ENCODE data around the gene CABLES1.

CABLES1 gene

DNA sequence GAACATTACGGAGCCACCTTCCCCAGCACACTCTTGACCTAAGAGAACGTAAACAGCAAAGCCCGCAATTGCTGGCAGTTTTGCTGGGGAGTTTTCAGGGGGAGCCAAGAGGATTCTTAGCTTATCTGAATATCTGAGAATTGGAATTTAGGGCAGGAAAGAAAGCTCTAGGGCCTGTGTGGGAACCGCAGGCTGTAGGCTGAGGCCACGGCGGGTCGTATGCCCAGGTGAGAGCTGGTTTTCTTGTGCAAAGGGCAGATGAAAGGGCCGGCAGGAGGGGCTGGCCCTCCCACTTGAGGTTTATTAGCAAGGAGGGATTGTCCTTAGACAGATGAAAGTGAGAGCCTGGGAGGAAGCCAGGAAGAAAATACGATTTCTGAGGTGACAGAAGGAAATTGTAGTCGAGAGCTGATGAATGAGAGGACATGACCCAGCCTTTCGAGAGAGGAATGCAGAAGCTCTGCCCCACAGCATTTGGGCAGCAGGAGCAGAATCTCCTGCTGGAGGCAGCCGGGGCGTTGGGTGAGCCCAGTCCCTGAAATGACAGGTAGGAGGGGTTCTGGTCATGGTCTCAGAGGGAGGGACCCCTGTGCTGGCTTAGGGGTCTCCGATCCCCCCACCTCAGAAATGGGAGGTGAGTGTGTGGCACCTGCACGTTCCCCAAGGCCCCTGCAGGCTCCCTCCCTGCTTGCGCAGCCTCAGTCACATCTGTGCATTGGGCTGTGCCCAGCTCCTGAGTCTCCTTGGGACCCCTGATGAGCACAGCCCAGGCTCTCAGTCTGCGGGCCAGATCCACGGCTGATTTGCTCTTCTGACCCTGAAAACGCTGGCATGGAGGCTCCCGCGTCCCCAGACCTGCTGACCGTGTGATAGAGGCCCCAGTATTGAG is 61.1 kb downstream of the CABLES1 start:
- DNase-seq, result no peak

- DNase-seq, result no peak
These were observed 63.0 kb downstream of the CABLES1 start for GRCh38 chr18:23198217-23198845.

DNA sequence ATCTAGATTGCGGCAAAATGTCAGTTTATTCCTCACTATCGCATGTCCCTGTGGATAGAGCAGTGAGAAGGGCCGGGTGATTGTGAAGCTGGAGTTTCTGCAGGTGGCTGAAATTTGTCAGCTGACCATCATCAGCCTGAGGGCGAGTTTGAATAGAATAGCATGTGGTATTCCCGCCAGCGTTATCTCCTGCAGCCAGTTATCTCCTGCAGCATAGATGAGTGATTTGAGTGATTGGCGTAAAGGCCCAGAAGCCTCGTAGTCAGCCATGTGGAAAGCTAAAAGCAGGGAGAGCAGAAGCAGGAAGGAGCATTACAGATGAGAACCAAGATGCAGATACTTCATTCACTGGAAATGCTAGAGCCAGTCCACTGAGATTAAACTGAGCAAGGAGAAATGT is 65.5 kb downstream of the CABLES1 start:
- no peak for DNase-seq

- no peak for DNase-seq
These were observed 66.5 kb downstream of the CABLES1 start for GRCh38 chr18:23201741-23202140.

- no peak for DNase-seq
These were observed 68.7 kb downstream of the CABLES1 start for GRCh38 chr18:23203891-23204432.

DNA sequence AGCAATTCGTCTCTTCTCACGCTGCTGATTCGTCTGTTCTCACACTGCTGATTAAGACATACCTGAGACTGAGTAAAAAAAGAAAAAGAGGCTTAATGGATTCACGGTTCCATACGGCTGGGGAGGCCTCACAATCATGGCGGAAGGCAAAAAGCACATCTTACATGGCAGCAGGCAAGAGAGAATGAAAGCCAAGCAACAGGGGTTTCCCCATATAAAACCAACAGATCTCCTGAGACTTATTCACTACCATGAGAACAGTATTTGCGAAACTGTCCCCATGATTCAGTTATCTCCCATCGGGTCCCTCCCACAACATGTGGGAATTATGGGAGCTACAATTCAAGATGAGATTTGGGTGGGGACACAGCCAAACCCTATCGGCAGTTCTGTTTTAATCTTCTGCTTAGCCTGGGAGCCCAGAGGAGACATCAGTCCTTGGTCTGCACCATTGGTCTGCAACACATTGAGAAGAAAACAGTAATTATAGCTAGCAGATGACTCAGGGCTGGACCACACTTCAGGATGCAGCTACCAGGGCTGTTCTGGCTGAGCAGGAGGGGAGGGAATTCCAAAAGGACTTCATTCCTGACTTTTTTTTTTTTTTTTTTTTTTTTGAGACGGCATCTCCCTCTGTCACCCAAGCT is 69.4 kb downstream of the CABLES1 start:
- DNase-seq, result no peak

- DNase-seq, result no peak
These were observed 70.7 kb downstream of the CABLES1 start for GRCh38 chr18:23205980-23206379.

DNA sequence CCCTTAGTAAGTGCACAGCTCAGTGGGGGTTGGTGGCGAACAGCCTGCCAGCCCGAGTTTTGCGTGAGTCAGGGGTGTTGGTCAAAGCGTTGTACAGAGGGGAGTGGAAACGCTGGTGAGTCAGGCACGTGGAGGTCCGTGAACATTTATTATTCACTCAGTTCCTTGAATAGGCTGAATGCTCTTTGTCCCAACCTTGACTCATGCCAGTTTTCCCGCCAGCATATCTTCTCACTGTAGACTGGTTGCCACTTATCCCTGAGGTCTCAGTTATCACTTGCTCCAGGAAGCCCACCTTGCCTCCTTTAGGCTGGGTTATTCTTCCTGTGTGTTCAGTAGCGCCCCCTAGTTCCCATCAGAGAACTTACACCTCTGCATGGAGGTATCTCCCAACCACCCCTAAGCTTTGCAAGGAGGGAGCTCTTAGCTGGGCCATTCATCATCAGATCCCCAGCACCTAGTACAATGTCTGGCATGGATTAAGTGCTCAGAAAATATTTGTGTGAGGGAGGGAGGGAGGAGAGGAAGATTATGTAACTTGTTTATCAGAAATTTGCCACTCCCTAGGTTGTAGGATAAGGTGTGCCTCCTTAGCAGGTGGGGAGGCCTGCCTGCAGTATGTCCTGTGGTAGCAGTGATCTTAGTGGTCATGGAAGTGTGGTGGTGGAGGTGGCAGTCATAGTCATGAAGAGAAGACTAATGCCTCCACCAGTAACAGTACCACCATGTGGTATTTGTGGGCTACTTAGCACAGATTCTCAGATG is 72.1 kb downstream of the CABLES1 start:
- DNase-seq, result no peak

DNA sequence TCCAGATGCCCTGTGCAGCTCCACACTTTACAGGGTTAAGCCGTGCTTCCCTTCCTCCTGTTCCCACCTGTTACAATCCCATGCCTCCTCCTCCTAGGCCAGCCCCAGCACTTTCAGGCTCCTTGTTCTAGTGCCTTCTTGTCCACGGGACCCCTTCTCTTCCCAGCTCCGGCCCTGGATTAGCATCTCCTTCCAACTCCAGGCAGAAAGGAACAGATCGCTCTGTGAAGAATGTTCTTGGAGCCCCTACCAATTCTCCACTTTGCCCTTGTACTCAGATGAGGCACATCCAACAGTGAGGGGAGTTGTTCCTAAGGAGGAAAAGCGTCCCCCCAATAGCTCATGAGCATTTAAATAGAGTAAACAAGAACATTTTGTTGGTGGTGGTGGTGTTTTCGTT is 72.7 kb downstream of the CABLES1 start:
- no peak for DNase-seq

DNA sequence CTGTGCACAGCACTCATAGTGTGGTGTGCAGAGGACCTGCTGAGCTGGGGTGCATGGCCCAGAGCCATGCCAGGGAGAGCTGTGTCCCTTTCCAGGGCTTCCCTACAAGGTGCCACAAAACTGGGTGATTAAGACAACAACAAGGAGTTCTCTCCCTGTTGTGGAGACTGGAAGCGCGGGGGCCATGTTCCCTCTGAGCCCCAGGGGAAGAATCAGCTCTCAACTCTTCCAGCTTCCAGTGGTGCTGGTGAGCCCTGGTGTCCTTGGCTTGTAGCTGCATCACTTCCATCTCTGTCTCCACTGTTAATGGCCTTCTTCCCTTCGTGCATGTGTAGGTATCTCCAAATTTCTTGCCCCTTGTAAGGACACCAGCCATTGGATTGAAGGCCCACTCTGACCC is 73.3 kb downstream of the CABLES1 start:
- no peak for DNase-seq

- no peak for DNase-seq
These were observed 73.7 kb downstream of the CABLES1 start for GRCh38 chr18:23209031-23209430.

DNA sequence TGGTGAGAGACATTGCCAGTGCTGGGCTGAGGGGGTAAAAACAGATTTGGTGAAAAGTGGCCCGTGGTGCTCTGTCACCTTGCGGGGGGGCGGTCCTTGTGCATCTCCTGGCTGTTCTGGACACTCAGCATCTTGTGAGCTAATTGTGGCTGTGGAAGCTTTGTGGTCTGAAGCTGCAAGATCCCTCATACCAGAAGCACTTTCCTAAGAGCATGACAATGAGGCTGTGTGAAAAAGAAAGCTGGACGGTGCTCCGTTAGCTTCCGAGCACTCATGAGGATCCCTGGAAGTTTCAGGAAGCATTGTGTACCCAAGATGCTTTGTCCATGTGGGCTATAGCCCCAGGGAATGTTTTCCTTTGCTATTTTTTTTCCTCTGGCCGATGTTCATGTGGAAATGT is 74.5 kb downstream of the CABLES1 start:
- DNase-seq, result no peak

- DNase-seq, result no peak
These were observed 75.2 kb downstream of the CABLES1 start for GRCh38 chr18:23210526-23210925.

GRCh38 chr18:23211146-23211545 is 75.9 kb downstream of the CABLES1 start:
- no peak for DNase-seq

DNA sequence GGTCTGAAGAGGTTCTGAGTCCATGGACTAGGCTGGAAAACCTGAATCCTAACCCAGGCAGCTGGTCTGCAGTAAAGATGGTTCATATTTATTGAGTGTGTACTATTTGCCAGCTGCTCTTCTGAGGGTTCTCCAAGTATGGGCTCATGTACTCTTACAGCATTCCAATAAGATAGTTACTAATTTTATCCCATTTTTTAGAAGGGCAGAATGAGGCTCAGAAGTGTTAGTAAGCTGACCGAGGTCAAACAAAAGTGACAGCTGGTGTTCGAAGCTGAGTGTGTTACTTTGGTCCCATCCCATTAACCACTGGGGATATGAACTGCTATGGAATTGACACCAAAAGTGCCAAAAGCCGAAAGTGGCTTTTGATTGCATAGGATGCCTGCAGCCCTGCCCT is 76.9 kb downstream of the CABLES1 start:
- no peak for DNase-seq

GRCh38 chr18:23213200-23213599 is 77.9 kb downstream of the CABLES1 start:
- DNase-seq, result no peak

GRCh38 chr18:23217781-23218180 is 82.5 kb downstream of the CABLES1 start:
- DNase-seq, result no peak

- DNase-seq, result no peak
These were observed 85.1 kb downstream of the CABLES1 start for GRCh38 chr18:23220355-23220754.

- DNase-seq, result no peak
These were observed 88.4 kb downstream of the CABLES1 start for GRCh38 chr18:23223641-23224040.

- DNase-seq, result no peak
These were observed 90.2 kb downstream of the CABLES1 start for GRCh38 chr18:23225503-23225902.

DNA sequence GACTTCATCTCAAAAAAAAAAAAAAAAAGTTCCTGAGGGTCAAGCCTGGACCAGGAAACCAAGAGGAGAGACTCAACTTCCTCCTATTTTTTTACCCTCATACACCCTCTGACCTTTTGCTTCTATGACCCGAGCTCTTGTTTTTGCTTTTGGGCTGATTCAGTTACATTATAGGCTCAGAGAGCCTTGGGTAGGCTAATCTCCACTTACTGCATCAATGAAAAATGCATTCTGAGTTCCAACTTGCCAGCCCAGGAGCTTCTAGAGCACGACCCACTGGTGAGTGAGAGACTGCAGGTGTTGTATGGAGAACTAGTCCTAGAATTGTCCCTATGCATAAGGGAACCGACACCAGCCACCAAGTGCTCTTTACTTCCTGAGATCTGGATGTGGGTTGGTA is 91.1 kb downstream of the CABLES1 start:
- DNase-seq, result no peak

- DNase-seq, result no peak
These were observed 91.8 kb downstream of the CABLES1 start for GRCh38 chr18:23226930-23227725.

All from effector CD4-positive, alpha-beta T cell (primary cell).